Activated B cell treated with CpG ODN at 0.5 μM for 24 hours (primary cell): ENCODE measurements around the gene KMT5B. TPM values are rescaled to one million over a fixed set of nuclear protein-coding genes. Genes with fewer than 3 reads are reported as not detected.

Source experiments
- ATAC-seq: fragments of 200-7000 bp; cut with Tn5 transposase; one replicate; pipeline ENCODE4 v1.10.0; 2021; ENCODE audit warnings: low read depth, mild to moderate bottlenecking, moderate library complexity
- CTCF ChIA-PET: fragments of 350-600 bp; sonication (Branson Sonifier 250); formaldehyde crosslinking; loops from one replicate; lab custom pipeline; 2021; ENCODE audit warnings: antibody characterized with exemption; lab: Charles Lee
- POLR2A ChIA-PET: fragments of 350-600 bp; sonication (Branson Sonifier 250); formaldehyde crosslinking; loops from one replicate; lab custom pipeline; 2021; ENCODE audit warnings: antibody characterized with exemption; lab: Charles Lee
- DNase-seq: peaks from one replicate; pipeline ENCODE4 v3.0.0; 2022
- H3K27ac Mint-ChIP-seq: one replicate; pipeline ENCODE4 v1.8.0; 2020; ENCODE audit warnings: mixed read lengths
- H3K27me3 Mint-ChIP-seq: one replicate; pipeline ENCODE4 v1.8.0; 2021; ENCODE audit warnings: mixed read lengths
- H3K36me3 Mint-ChIP-seq: one replicate; pipeline ENCODE4 v1.8.0; 2021; ENCODE audit warnings: low read depth, mixed read lengths
- H3K4me1 Mint-ChIP-seq: one replicate; pipeline ENCODE4 v1.8.0; 2021; ENCODE audit warnings: mixed read lengths
- H3K4me3 Mint-ChIP-seq: one replicate; pipeline ENCODE4 v1.8.0; 2020; ENCODE audit warnings: mild to moderate bottlenecking, mixed read lengths
- H3K9me3 Mint-ChIP-seq: one replicate; pipeline ENCODE4 v1.8.0; 2020; ENCODE audit warnings: mixed read lengths
- intact Hi-C: fragments of 100-400 bp; cut with micrococcal nuclease; formaldehyde crosslinking; loops from one replicate; pipeline ENCODE4 v1.15.1; 2024
- total RNA-seq: library from RNA; stranded (reverse); gene quantifications from 2 replicates; pipeline ENCODE4 v1.2.3, GENCODE V29; 2022
- TF ChIP-seq, protein P1 (sequence below): fragments of 200-600 bp; IDR thresholded peaks from one replicate; pipeline ENCODE4 v1.8.0; 2022; ENCODE audit warnings: antibody characterized with exemption, mild to moderate bottlenecking

KMT5B gene
- total RNA-seq, 1 donor from 2014 or later = 68.3 TPM

DNA sequence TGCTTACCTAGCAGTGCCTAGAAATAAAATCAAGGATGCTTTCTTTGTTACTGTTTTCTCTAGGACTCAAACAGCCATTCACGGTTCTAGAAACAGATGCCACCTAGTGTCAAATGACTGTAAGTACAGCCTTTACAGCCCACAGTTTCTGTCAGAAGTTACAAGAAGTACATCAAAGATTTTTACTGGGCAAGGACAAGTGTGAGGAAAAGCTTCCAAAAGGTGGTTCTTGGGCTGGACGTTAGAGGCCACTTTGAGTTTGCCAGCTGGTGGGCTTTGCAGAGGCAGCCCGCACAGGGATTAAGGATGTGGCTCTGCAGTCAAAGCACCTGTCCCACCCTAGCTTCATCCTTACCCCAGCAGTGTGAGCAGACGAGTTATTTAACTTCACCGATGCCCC lies 6.9 kb downstream of the KMT5B start:
- TF ChIP-seq, protein P1, sequence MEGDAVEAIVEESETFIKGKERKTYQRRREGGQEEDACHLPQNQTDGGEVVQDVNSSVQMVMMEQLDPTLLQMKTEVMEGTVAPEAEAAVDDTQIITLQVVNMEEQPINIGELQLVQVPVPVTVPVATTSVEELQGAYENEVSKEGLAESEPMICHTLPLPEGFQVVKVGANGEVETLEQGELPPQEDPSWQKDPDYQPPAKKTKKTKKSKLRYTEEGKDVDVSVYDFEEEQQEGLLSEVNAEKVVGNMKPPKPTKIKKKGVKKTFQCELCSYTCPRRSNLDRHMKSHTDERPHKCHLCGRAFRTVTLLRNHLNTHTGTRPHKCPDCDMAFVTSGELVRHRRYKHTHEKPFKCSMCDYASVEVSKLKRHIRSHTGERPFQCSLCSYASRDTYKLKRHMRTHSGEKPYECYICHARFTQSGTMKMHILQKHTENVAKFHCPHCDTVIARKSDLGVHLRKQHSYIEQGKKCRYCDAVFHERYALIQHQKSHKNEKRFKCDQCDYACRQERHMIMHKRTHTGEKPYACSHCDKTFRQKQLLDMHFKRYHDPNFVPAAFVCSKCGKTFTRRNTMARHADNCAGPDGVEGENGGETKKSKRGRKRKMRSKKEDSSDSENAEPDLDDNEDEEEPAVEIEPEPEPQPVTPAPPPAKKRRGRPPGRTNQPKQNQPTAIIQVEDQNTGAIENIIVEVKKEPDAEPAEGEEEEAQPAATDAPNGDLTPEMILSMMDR = peak; percentile 66
- ChIA-PET CTCF (interaction anchor here (0.9 to 4.1 kb wide), 4 partner anchors 27 to 197 kb away, joined by 3 to 21 read pairs (median 3); partner anchors contain the start of gene ALDH3B1), POLR2A (interaction anchor here (1.3 kb wide), 1 partner anchor 198 kb away, joined by 3 read pairs; no protein-coding TSS in a partner anchor)
- DNase-seq (no peak), ATAC-seq (peak; percentile 72)
- Mint-ChIP-seq H3K36me3 (peaks cover 2% of the 10 kb centered on the region), H3K27me3 (no peaks in the 10 kb centered on the region), H3K4me3 (no peak overlapping the region), H3K27ac (peak overlapping the region; percentile 31), H3K9me3 (no peaks in the 10 kb centered on the region), H3K4me1 (peaks cover 76% of the 10 kb centered on the region)
- intact Hi-C loops = loop anchor here (1.0 kb wide), 2 partner anchors 130 to 197 kb away; no protein-coding TSS in a partner anchor

- Mint-ChIP-seq H3K4me1 (peaks cover 74% of the 10 kb centered on the region), H3K27me3 (no peaks in the 10 kb centered on the region), H3K27ac (no peak overlapping the region), H3K9me3 (no peaks in the 10 kb centered on the region), H3K4me3 (no peak overlapping the region), H3K36me3 (peaks cover 7% of the 10 kb centered on the region)
- POLR2A ChIA-PET = interaction anchor here (0.6 to 1.2 kb wide), 4 partner anchors 8 to 201 kb away, joined by 3 to 12 read pairs (median 5); partner anchors contain the start of gene KMT5B
- TF ChIP-seq, protein P1 = no peak
- intact Hi-C loops = no loop called here
- DNase-seq (no peak), ATAC-seq (no peak)
- CTCF ChIA-PET = interaction anchor here (4.1 kb wide), 1 partner anchor 195 kb away, joined by 21 read pairs; the partner anchor contains the start of gene ALDH3B1
Measured at GRCh38 chr11:68204402-68204801, 8.7 kb downstream of the KMT5B start.

DNA sequence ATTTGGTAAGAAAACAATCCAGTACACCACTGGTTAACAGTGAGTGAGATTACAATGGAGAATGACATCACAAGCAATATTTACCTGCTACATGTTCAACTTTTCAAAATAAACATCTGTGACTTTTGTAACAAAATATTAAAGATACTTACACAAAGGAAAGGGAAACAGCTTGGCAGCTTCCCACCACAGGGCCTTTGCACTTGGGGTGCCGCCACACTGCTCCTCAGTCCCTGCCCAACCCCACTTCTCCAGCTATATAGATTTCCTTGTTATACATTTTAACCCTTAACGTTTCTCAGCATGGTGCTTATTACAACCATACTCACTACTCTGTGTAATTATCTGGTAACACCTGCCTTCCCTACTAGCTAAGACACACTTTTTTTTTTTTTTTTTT lies 10.9 kb downstream of the KMT5B start:
- TF ChIP-seq, protein P1 = no peak
- intact Hi-C loops = no loop called here
- H3K4me1 Mint-ChIP-seq = peaks cover 82% of the 10 kb centered on the region
- H3K36me3 Mint-ChIP-seq = peaks cover 9% of the 10 kb centered on the region
- no peaks in the 10 kb centered on the region for H3K27me3 Mint-ChIP-seq
- no peak overlapping the region for H3K27ac Mint-ChIP-seq
- POLR2A ChIA-PET = interaction anchor here (0.6 kb wide), 1 partner anchor 37 kb away, joined by 4 read pairs; no protein-coding TSS in a partner anchor
- DNase-seq (no peak), ATAC-seq (no peak)
- no peaks in the 10 kb centered on the region for H3K9me3 Mint-ChIP-seq
- H3K4me3 Mint-ChIP-seq = no peak overlapping the region
- CTCF ChIA-PET = no interaction called here

GRCh38 chr11:68201492-68201891 lies 11.6 kb downstream of the KMT5B start:
- no peak overlapping the region for H3K4me3 Mint-ChIP-seq
- DNase-seq (no peak), ATAC-seq (no peak)
- H3K36me3 Mint-ChIP-seq = peaks cover 9% of the 10 kb centered on the region
- TF ChIP-seq, protein P1 = no peak
- H3K27me3 Mint-ChIP-seq = no peaks in the 10 kb centered on the region
- no peaks in the 10 kb centered on the region for H3K9me3 Mint-ChIP-seq
- H3K27ac Mint-ChIP-seq = no peak overlapping the region
- peaks cover 78% of the 10 kb centered on the region for H3K4me1 Mint-ChIP-seq
- POLR2A ChIA-PET = no interaction called here
- CTCF ChIA-PET = no interaction called here
- intact Hi-C loops = no loop called here

- DNase-seq (no peak), ATAC-seq (no peak)
- H3K4me1 Mint-ChIP-seq = peaks cover 78% of the 10 kb centered on the region
- TF ChIP-seq, protein P1 = no peak
- intact Hi-C loops = no loop called here
- no peaks in the 10 kb centered on the region for H3K27me3 Mint-ChIP-seq
- H3K36me3 Mint-ChIP-seq = peaks cover 8% of the 10 kb centered on the region
- H3K4me3 Mint-ChIP-seq = no peak overlapping the region
- no peaks in the 10 kb centered on the region for H3K9me3 Mint-ChIP-seq
- POLR2A ChIA-PET = no interaction called here
- no peak overlapping the region for H3K27ac Mint-ChIP-seq
- CTCF ChIA-PET = no interaction called here
Measured at GRCh38 chr11:68200639-68201038, 12.5 kb downstream of the KMT5B start.
